ENCODE data around the gene MID1.
A peak's percentile ranks its signal among the peaks of the same experiment; 100 is the strongest.

MID1 gene

GRCh38 chrX:10512258-10512657, 108.1 kb downstream of the MID1 start:
- peak; percentile 73 for DNase-seq (ENCODE audit: low read depth, low spot score)
- TF ChIP-seq, protein P1, sequence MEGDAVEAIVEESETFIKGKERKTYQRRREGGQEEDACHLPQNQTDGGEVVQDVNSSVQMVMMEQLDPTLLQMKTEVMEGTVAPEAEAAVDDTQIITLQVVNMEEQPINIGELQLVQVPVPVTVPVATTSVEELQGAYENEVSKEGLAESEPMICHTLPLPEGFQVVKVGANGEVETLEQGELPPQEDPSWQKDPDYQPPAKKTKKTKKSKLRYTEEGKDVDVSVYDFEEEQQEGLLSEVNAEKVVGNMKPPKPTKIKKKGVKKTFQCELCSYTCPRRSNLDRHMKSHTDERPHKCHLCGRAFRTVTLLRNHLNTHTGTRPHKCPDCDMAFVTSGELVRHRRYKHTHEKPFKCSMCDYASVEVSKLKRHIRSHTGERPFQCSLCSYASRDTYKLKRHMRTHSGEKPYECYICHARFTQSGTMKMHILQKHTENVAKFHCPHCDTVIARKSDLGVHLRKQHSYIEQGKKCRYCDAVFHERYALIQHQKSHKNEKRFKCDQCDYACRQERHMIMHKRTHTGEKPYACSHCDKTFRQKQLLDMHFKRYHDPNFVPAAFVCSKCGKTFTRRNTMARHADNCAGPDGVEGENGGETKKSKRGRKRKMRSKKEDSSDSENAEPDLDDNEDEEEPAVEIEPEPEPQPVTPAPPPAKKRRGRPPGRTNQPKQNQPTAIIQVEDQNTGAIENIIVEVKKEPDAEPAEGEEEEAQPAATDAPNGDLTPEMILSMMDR (IDR thresholded peaks at IDR 0.05; ENCODE audit: low read depth, low read length) = no peak
- no peak overlapping the region for H3K4me3 ChIP-seq (ENCODE audit: low read depth, low read length)
- in situ Hi-C loops (cut with HindIII; ENCODE audit: low sequenced_read_pairs) = no loop called here

DNA sequence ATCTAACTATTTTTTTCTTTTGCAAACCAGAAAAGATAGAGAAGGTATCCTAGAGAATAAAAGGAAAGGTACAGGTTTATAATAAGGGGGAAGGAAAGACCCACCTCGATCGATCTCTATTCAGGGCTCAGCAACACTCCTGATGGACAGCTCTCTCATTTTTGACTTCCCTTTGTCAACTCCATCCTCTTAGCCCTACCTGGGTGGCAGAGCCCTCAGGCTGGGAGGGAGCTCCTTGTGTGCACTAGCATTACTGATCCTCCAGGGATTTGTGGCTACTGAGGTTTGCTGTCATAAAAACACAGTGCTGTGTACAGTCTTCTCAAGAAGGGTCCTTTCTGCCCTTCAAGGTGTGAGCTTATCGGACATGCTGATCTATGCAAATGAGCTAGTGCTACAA, 111.0 kb downstream of the MID1 start:
- no peak for DNase-seq (ENCODE audit: low read depth, low spot score)
- TF ChIP-seq, protein P1 (IDR thresholded peaks at IDR 0.05; ENCODE audit: low read depth, low read length) = no peak
- in situ Hi-C loops (cut with HindIII; ENCODE audit: low sequenced_read_pairs) = no loop called here
- H3K4me3 ChIP-seq (ENCODE audit: low read depth, low read length) = no peak overlapping the region

DNA sequence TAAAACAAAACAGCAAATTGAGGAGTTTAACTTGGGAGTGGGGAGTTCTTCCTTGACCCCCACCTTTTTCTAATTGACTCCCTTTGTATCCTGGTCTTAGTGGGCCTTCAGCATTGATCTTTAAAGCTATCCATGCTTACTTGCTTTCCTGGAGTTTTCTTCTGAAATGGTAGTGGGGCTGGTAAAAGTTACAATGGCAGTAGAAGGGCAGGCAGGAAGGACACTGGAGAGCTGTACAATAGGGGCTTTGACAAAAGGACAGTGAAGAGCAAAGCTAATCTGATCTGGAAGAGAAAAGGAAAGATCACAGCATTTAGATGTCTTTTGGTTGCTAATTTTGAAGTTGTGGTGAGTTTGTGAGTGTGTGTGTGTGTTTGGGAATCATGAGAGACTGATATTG, 111.5 kb downstream of the MID1 start:
- DNase-seq (ENCODE audit: low read depth, low spot score) = no peak
- in situ Hi-C loops (cut with HindIII; ENCODE audit: low sequenced_read_pairs) = no loop called here
- TF ChIP-seq, protein P1 (IDR thresholded peaks at IDR 0.05; ENCODE audit: low read depth, low read length) = no peak
- H3K4me3 ChIP-seq (ENCODE audit: low read depth, low read length) = no peak overlapping the region

GRCh38 chrX:10507876-10508275, 112.5 kb downstream of the MID1 start:
- in situ Hi-C loops (cut with HindIII; ENCODE audit: low sequenced_read_pairs) = no loop called here
- peak; percentile 15 for DNase-seq (ENCODE audit: low read depth, low spot score)
- no peak overlapping the region for H3K4me3 ChIP-seq (ENCODE audit: low read depth, low read length)
- TF ChIP-seq, protein P1 (IDR thresholded peaks at IDR 0.05; ENCODE audit: low read depth, low read length) = no peak

GRCh38 chrX:10507181-10507580, 113.2 kb downstream of the MID1 start:
- H3K4me3 ChIP-seq (ENCODE audit: low read depth, low read length) = no peak overlapping the region
- peak; percentile 59 for DNase-seq (ENCODE audit: low read depth, low spot score)
- TF ChIP-seq, protein P1 (IDR thresholded peaks at IDR 0.05; ENCODE audit: low read depth, low read length) = no peak
- in situ Hi-C loops (cut with HindIII; ENCODE audit: low sequenced_read_pairs) = no loop called here

- in situ Hi-C loops (cut with HindIII; ENCODE audit: low sequenced_read_pairs) = no loop called here
- TF ChIP-seq, protein P1 (IDR thresholded peaks at IDR 0.05; ENCODE audit: low read depth, low read length) = no peak
- no peak overlapping the region for H3K4me3 ChIP-seq (ENCODE audit: low read depth, low read length)
- no peak for DNase-seq (ENCODE audit: low read depth, low spot score)
Observed at GRCh38 chrX:10506781-10507180, 113.6 kb downstream of the MID1 start.

GRCh38 chrX:10505726-10506125, 114.7 kb downstream of the MID1 start:
- H3K4me3 ChIP-seq (ENCODE audit: low read depth, low read length) = no peak overlapping the region
- in situ Hi-C loops (cut with HindIII; ENCODE audit: low sequenced_read_pairs) = no loop called here
- TF ChIP-seq, protein P1 (IDR thresholded peaks at IDR 0.05; ENCODE audit: low read depth, low read length) = no peak
- no peak for DNase-seq (ENCODE audit: low read depth, low spot score)
